Liver (tissue), 9 donors: ENCODE results near the gene SAMD4A. TPM values are rescaled to one million over a fixed set of nuclear protein-coding genes. Genes with fewer than 3 reads are reported as not detected.
"Not testable (repeated sequence)": the region's sequence is repeated elsewhere in the genome, so short reads cannot be mapped to it uniquely, and the experiment has no call there.

Experiments used
- DNase-seq: peaks from one replicate; pipeline ENCODE4 v3.0.0-alpha.2; 2017; ENCODE audit warnings: low spot score
- H3K27ac ChIP-seq, 2 donors: one replicate each; pipeline ENCODE4 v1.7.0; 2013; ENCODE audit warnings: inconsistent platforms in 2 of 2, low read length in 2 of 2, control low read depth in 1 of 2, low read depth in 1 of 2, mild to moderate bottlenecking in 1 of 2
- H3K27me3 ChIP-seq, 4 donors: one replicate each; pipeline versions ENCODE4 v1.6.1 to v1.7.0; 2013; ENCODE audit warnings: low read length in 3 of 4, inconsistent platforms in 1 of 4, mild to moderate bottlenecking in 1 of 4, moderate library complexity in 1 of 4; ENCODE audit not compliant: control insufficient read depth in 4 of 4, insufficient read depth in 4 of 4
- H3K36me3 ChIP-seq, 4 donors: one replicate each; pipeline versions ENCODE4 v1.6.1 to v1.7.0; 2013; ENCODE audit warnings: low read length in 3 of 4, mild to moderate bottlenecking in 3 of 4, low read depth in 1 of 4, moderate library complexity in 1 of 4; ENCODE audit not compliant: control insufficient read depth in 4 of 4, insufficient read depth in 3 of 4
- H3K4me1 ChIP-seq, 4 donors: one replicate each; pipeline versions ENCODE4 v1.6.1 to v1.7.0; 2013; ENCODE audit warnings: low read length in 3 of 4, mild to moderate bottlenecking in 3 of 4, moderate library complexity in 1 of 4; ENCODE audit not compliant: control insufficient read depth in 4 of 4, insufficient read depth in 4 of 4
- H3K4me3 ChIP-seq, 3 donors: one replicate each; pipeline versions ENCODE4 v1.6.1 to v1.7.0; 2013; ENCODE audit warnings: low read length in 3 of 3, control low read depth in 1 of 3, low read depth in 1 of 3, mild to moderate bottlenecking in 1 of 3
- H3K9ac ChIP-seq, 2 donors: one replicate each; pipeline ENCODE4 v1.7.0; 2013; ENCODE audit warnings: low read length in 2 of 2, mild to moderate bottlenecking in 2 of 2, moderate library complexity in 2 of 2, control low read depth in 1 of 2, low read depth in 1 of 2
- H3K9me3 ChIP-seq, 4 donors: one replicate each; pipeline versions ENCODE4 v1.6.1 to v1.7.0; 2013; ENCODE audit warnings: low read length in 3 of 4; ENCODE audit not compliant: control insufficient read depth in 4 of 4
- EGR1 ChIP-seq, 2 donors: IDR thresholded peaks; 2 replicates each; pipeline ENCODE4 v1.6.1; 2016 to 2018; ENCODE audit warnings: antibody characterized with exemption in 2 of 2, low read depth in 2 of 2
- FOXA1 ChIP-seq: IDR thresholded peaks from 2 replicates; pipeline ENCODE4 v1.6.1; 2016; ENCODE audit warnings: antibody characterized with exemption
- GABPA ChIP-seq, 2 donors: IDR thresholded peaks in 1 of 2; conservative IDR thresholded peaks in 1 of 2; 2 replicates each; pipeline ENCODE4 v1.6.1; 2016; ENCODE audit warnings: antibody characterized with exemption in 2 of 2, mild to moderate bottlenecking in 1 of 2, moderate library complexity in 1 of 2
- HNF4A ChIP-seq, 2 donors: conservative IDR thresholded peaks; 2 replicates each; pipeline ENCODE4 v1.6.1; 2016; ENCODE audit warnings: antibody characterized with exemption in 2 of 2, mild to moderate bottlenecking in 2 of 2
- HNF4G ChIP-seq: IDR thresholded peaks from 2 replicates; pipeline ENCODE4 v1.6.1; 2016; ENCODE audit warnings: antibody characterized with exemption
- JUND ChIP-seq, 2 donors: IDR thresholded peaks; 2 replicates each; pipeline ENCODE4 v1.6.1; 2016; ENCODE audit warnings: antibody characterized with exemption in 2 of 2
- NR2F2 ChIP-seq: IDR thresholded peaks from 2 replicates; pipeline ENCODE4 v1.6.1; 2016; ENCODE audit warnings: antibody characterized with exemption
- RAD21 ChIP-seq, 2 donors: IDR thresholded peaks; 2 replicates each; pipeline ENCODE4 v1.6.1; 2016; ENCODE audit warnings: antibody characterized with exemption in 2 of 2, mild to moderate bottlenecking in 2 of 2
- RXRA ChIP-seq, 2 donors: IDR thresholded peaks; 2 replicates each; pipeline ENCODE4 v1.6.1; 2017 to 2018; ENCODE audit warnings: antibody characterized with exemption in 2 of 2, mild to moderate bottlenecking in 1 of 2
- SP1 ChIP-seq: IDR thresholded peaks from 2 replicates; pipeline ENCODE4 v1.6.1; 2018; ENCODE audit warnings: antibody characterized with exemption, mild to moderate bottlenecking
- WGBS: extraction: QIAGEN DNeasy Blood & Tissue Kit; methylation state at CpG from one replicate; pipeline ENCODE4 v1.1.7; 2013; 5-methylcytosine and 5-hydroxymethylcytosine counted together
- polyA plus RNA-seq, 2 donors: library from polyadenylated mRNA; stranded (reverse) in 1 of 2; unstranded in 1 of 2; fragments of 200-250 nt in 1 of 2; fragments of >200 nt in 1 of 2; fragmentation: Nextera tagmentation in 1 of 2; extraction: Ambion mirVana in 1 of 2; gene quantifications; one replicate each; pipeline versions ENCODE4 v1.2.1 to v1.2.3, GENCODE V29; 2013 to 2015
- total RNA-seq, 2 donors: library from RNA; depleted of rRNA; stranded (reverse); fragments of >200 nt; gene quantifications; one replicate each; pipeline ENCODE4 v1.2.3, GENCODE V29; 2014
- TF ChIP-seq, protein P1 (sequence below): IDR thresholded peaks from 2 replicates; pipeline ENCODE4 v1.6.1; 2016; ENCODE audit warnings: antibody characterized with exemption
- TF ChIP-seq, protein P2 (sequence below): IDR thresholded peaks from 2 replicates; pipeline ENCODE4 v1.6.1; 2016; ENCODE audit warnings: antibody characterized with exemption
- TF ChIP-seq, protein P3 (sequence below): IDR thresholded peaks from 2 replicates; pipeline ENCODE4 v1.6.1; 2016; ENCODE audit warnings: antibody characterized with exemption
- TF ChIP-seq, protein P4 (sequence below): IDR thresholded peaks from 2 replicates; pipeline ENCODE4 v1.6.1; 2016; ENCODE audit warnings: antibody characterized with exemption, mild to moderate bottlenecking
- TF ChIP-seq, protein P5 (sequence below): fragments of 150-350 bp; IDR thresholded peaks from 2 replicates; pipeline ENCODE4 v1.5.1; 2017; ENCODE audit warnings: improper control_type of control experiment, low read depth, low read length; ENCODE audit not compliant: missing input control
- donor health status: healthy.
- donor health status: healthy.
- donor health status: healthy.
- donor health status: healthy.
- donor health status: healthy.

Gene SAMD4A
- total and polyA plus RNA-seq, 4 donors, result 4.3 to 17.8 (median 8.1) TPM

DNA sequence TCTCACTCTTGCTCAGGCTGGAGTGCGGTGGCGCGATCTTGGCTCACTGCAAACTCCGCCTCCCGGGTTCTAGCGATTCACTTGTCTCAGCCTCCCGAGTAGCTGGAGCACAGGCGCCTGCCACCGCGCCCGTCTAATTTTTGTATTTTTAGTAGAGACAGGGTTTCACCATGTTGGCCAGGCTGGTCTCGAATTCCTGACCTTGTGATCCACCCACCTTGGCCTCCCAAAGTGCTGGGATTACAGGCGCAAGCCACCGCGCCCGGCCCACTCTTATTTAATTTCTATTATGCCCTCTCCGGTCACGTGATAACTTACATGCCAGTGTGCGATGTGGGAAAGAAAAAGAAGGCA lies 57.1 kb downstream of the SAMD4A start:
- not testable (repeated sequence) for DNase-seq, H3K9me3 ChIP-seq, H3K4me3 ChIP-seq, H3K27ac ChIP-seq, H3K27me3 ChIP-seq, H3K9ac ChIP-seq, H3K36me3 ChIP-seq
- H3K4me1 ChIP-seq, result peaks cover 0 to 15% (median 8%) of the 10 kb centered on the region in 4 donors
- 95% methylated on average over 19 of the region's 19 CpGs for WGBS

DNA sequence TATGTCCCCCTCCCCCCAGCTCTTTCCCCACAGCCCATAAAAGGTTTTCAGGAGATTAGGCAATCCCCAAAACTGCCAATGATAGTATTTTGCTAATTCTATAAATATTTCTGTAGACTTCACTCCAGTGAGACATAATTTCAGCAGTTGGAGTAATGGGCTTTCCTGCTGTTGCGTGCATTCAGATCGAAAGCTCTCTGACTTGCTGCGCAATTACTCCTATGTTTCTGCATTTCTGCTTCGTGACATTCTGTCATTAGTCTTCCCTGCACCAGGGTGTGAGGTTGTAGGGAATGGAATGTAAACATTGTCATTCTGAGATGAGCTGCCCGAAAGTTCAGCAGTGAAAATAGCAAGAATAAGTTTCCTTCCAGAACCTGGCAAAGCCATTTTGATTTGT lies 58.2 kb downstream of the SAMD4A start:
- Histone ChIP-seq H3K27me3 (no peaks in the 10 kb centered on the region), H3K9ac (no peak overlapping the region), H3K4me1 (peaks cover 0 to 15% (median 8%) of the 10 kb centered on the region in 4 donors), H3K36me3 (no peaks in the 10 kb centered on the region), H3K9me3 (no peaks in the 10 kb centered on the region), H3K27ac (no peak overlapping the region), H3K4me3 (no peak overlapping the region)
- 80% methylated on average over 5 of the region's 5 CpGs for WGBS
- TF ChIP-seq SP1 (no peak), EGR1 (IDR thresholded peaks at IDR 0.05; ENCODE audit: low read depth in 2 of 2) (no peak), JUND (IDR thresholded peaks at IDR 0.05) (no peak), HNF4G (no peak), NR2F2 (no peak), HNF4A (conservative IDR thresholded peaks at IDR 0.05) (no peak), RAD21 (IDR thresholded peaks at IDR 0.05) (no peak), GABPA (IDR thresholded peaks at IDR 0.05 in 1 of 2, conservative IDR thresholded peaks at IDR 0.05 in 1 of 2) (no peak), FOXA1 (no peak)
- TF ChIP-seq, protein P1, sequence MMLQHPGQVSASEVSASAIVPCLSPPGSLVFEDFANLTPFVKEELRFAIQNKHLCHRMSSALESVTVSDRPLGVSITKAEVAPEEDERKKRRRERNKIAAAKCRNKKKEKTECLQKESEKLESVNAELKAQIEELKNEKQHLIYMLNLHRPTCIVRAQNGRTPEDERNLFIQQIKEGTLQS, result no peak
- TF ChIP-seq, protein P2, sequence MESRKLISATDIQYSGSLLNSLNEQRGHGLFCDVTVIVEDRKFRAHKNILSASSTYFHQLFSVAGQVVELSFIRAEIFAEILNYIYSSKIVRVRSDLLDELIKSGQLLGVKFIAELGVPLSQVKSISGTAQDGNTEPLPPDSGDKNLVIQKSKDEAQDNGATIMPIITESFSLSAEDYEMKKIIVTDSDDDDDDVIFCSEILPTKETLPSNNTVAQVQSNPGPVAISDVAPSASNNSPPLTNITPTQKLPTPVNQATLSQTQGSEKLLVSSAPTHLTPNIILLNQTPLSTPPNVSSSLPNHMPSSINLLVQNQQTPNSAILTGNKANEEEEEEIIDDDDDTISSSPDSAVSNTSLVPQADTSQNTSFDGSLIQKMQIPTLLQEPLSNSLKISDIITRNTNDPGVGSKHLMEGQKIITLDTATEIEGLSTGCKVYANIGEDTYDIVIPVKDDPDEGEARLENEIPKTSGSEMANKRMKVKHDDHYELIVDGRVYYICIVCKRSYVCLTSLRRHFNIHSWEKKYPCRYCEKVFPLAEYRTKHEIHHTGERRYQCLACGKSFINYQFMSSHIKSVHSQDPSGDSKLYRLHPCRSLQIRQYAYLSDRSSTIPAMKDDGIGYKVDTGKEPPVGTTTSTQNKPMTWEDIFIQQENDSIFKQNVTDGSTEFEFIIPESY, result no peak
- TF ChIP-seq, protein P3, sequence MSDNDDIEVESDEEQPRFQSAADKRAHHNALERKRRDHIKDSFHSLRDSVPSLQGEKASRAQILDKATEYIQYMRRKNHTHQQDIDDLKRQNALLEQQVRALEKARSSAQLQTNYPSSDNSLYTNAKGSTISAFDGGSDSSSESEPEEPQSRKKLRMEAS, result no peak
- TF ChIP-seq, protein P4, sequence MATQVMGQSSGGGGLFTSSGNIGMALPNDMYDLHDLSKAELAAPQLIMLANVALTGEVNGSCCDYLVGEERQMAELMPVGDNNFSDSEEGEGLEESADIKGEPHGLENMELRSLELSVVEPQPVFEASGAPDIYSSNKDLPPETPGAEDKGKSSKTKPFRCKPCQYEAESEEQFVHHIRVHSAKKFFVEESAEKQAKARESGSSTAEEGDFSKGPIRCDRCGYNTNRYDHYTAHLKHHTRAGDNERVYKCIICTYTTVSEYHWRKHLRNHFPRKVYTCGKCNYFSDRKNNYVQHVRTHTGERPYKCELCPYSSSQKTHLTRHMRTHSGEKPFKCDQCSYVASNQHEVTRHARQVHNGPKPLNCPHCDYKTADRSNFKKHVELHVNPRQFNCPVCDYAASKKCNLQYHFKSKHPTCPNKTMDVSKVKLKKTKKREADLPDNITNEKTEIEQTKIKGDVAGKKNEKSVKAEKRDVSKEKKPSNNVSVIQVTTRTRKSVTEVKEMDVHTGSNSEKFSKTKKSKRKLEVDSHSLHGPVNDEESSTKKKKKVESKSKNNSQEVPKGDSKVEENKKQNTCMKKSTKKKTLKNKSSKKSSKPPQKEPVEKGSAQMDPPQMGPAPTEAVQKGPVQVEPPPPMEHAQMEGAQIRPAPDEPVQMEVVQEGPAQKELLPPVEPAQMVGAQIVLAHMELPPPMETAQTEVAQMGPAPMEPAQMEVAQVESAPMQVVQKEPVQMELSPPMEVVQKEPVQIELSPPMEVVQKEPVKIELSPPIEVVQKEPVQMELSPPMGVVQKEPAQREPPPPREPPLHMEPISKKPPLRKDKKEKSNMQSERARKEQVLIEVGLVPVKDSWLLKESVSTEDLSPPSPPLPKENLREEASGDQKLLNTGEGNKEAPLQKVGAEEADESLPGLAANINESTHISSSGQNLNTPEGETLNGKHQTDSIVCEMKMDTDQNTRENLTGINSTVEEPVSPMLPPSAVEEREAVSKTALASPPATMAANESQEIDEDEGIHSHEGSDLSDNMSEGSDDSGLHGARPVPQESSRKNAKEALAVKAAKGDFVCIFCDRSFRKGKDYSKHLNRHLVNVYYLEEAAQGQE, result no peak
- DNase-seq, result no peak

DNA sequence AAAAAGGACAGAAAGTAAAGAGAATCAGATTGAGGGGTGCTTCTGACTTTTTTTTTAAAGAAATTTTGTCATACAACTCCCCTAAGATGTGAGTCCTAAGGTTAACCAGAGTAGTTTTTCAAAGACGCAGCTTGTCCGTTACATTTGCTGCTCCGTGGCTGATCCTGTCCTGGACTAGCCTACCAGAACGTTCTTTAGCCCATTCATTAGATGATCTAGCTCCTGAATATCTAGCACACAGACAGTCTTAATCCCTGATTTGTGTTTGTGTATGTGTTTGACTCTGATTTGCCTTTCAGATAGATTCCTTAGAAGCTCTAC lies 60.3 kb downstream of the SAMD4A start:
- WGBS, result 70% methylated on average over 4 of the region's 4 CpGs
- Histone ChIP-seq H3K4me3 (no peak overlapping the region), H3K27ac (peak overlapping the region; percentile 63 to 70)
- TF ChIP-seq JUND (IDR thresholded peaks at IDR 0.05) (no peak), GABPA (IDR thresholded peaks at IDR 0.05 in 1 of 2, conservative IDR thresholded peaks at IDR 0.05 in 1 of 2) (no peak), EGR1 (IDR thresholded peaks at IDR 0.05; ENCODE audit: low read depth in 2 of 2) (no peak), RXRA (IDR thresholded peaks at IDR 0.05) (no peak), HNF4A (conservative IDR thresholded peaks at IDR 0.05) (no peak), NR2F2 (no peak), RAD21 (IDR thresholded peaks at IDR 0.05) (no peak)
- TF ChIP-seq, protein P3, result no peak
- TF ChIP-seq, protein P1, result no peak
- TF ChIP-seq, protein P4, result no peak
- TF ChIP-seq, protein P5, sequence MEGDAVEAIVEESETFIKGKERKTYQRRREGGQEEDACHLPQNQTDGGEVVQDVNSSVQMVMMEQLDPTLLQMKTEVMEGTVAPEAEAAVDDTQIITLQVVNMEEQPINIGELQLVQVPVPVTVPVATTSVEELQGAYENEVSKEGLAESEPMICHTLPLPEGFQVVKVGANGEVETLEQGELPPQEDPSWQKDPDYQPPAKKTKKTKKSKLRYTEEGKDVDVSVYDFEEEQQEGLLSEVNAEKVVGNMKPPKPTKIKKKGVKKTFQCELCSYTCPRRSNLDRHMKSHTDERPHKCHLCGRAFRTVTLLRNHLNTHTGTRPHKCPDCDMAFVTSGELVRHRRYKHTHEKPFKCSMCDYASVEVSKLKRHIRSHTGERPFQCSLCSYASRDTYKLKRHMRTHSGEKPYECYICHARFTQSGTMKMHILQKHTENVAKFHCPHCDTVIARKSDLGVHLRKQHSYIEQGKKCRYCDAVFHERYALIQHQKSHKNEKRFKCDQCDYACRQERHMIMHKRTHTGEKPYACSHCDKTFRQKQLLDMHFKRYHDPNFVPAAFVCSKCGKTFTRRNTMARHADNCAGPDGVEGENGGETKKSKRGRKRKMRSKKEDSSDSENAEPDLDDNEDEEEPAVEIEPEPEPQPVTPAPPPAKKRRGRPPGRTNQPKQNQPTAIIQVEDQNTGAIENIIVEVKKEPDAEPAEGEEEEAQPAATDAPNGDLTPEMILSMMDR, result no peak

More for the DNA sequence above, 60.3 kb downstream of the SAMD4A start:
- H3K36me3 ChIP-seq, result no peaks in the 10 kb centered on the region
- no peaks in the 10 kb centered on the region for H3K27me3 ChIP-seq
- H3K4me1 ChIP-seq, result peaks cover 0 to 15% (median 8%) of the 10 kb centered on the region in 4 donors
- DNase-seq, result no peak
- H3K9ac ChIP-seq, result no peak overlapping the region
- no peaks in the 10 kb centered on the region for H3K9me3 ChIP-seq
